Suprapubic skin (tissue), 4 donors: ENCODE measurements around the gene RXYLT1.
"Not testable (repeated sequence)": the region's sequence is repeated elsewhere in the genome, so short reads cannot be mapped to it uniquely, and the experiment has no call there.

Source experiments
- EP300 ChIP-seq: sonication (generic); formaldehyde crosslinking; IDR thresholded peaks from one replicate; pipeline ENCODE4 v1.6.1; 2017; ENCODE audit warnings: antibody characterized with exemption
- POLR2A ChIP-seq, 2 donors: fragments of 450-650 bp; IDR thresholded peaks; one replicate each; pipeline ENCODE4 v1.6.1; 2017; ENCODE audit warnings: antibody characterized with exemption in 2 of 2, mild to moderate bottlenecking in 2 of 2, moderate library complexity in 2 of 2
- POLR2AphosphoS5 ChIP-seq, 3 donors: sonication (generic); formaldehyde crosslinking; IDR thresholded peaks; one replicate each; pipeline ENCODE4 v1.6.1; 2017; ENCODE audit warnings: antibody characterized with exemption in 3 of 3
- TF ChIP-seq, protein P1 (sequence below), 2 donors: fragments of 200-600 bp in 1 of 2; fragments of 450-650 bp in 1 of 2; sonication (generic) in 1 of 2; IDR thresholded peaks; one replicate each; pipeline ENCODE4 v1.5.1; 2016 to 2019; ENCODE audit warnings: antibody characterized with exemption in 2 of 2, mild to moderate bottlenecking in 1 of 2, moderate library complexity in 1 of 2

DNA sequence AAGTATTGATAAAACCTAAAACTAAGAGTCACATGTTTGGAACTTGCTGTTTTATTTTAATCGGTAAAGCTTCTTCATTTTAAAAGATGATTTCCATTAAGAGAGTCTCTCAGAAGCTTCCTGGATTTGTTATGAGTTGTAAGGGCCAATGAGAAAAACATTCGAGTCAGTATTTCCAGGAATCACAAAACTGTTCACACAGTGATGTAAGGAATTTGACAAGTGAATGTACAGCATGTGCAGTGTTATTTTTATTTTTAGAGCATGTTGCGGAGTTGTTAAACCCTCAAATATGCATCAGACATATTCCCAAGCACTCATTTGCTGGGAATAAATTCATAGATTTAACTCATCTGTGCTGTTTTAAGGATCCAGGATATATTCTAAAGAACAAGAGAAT lies 46.1 kb upstream of the RXYLT1 start:
- TF ChIP-seq, protein P1, sequence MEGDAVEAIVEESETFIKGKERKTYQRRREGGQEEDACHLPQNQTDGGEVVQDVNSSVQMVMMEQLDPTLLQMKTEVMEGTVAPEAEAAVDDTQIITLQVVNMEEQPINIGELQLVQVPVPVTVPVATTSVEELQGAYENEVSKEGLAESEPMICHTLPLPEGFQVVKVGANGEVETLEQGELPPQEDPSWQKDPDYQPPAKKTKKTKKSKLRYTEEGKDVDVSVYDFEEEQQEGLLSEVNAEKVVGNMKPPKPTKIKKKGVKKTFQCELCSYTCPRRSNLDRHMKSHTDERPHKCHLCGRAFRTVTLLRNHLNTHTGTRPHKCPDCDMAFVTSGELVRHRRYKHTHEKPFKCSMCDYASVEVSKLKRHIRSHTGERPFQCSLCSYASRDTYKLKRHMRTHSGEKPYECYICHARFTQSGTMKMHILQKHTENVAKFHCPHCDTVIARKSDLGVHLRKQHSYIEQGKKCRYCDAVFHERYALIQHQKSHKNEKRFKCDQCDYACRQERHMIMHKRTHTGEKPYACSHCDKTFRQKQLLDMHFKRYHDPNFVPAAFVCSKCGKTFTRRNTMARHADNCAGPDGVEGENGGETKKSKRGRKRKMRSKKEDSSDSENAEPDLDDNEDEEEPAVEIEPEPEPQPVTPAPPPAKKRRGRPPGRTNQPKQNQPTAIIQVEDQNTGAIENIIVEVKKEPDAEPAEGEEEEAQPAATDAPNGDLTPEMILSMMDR (IDR thresholded peaks at IDR 0.05) = not testable (repeated sequence)
- not testable (repeated sequence) for TF ChIP-seq POLR2A (IDR thresholded peaks at IDR 0.05); EP300; POLR2AphosphoS5 (IDR thresholded peaks at IDR 0.05)
